Measurements from ENCODE around the gene SLC22A7.

The SLC22A7 gene

DNA sequence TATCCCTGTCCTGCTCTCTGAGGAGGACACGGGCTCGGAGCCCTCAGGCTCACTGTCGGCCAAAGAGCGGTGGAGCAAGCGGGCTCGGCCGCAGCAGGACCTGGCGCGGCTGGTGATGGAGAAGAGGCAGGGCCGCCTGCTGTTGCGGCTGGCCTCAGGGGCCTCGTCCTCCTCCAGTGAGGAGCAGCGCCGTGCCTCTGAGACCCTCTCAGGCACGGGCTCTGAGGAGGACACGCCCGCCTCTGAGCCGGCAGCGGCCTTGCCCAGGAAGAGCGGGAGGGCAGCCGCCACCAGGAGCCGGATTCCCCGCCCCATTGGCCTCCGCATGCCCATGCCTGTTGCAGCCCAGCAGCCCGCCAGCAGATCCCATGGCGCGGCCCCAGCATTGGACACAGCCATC is 14.2 kb upstream of the SLC22A7 start:
- no peak for DNase-seq (ENCODE audit: low spot score)

DNA sequence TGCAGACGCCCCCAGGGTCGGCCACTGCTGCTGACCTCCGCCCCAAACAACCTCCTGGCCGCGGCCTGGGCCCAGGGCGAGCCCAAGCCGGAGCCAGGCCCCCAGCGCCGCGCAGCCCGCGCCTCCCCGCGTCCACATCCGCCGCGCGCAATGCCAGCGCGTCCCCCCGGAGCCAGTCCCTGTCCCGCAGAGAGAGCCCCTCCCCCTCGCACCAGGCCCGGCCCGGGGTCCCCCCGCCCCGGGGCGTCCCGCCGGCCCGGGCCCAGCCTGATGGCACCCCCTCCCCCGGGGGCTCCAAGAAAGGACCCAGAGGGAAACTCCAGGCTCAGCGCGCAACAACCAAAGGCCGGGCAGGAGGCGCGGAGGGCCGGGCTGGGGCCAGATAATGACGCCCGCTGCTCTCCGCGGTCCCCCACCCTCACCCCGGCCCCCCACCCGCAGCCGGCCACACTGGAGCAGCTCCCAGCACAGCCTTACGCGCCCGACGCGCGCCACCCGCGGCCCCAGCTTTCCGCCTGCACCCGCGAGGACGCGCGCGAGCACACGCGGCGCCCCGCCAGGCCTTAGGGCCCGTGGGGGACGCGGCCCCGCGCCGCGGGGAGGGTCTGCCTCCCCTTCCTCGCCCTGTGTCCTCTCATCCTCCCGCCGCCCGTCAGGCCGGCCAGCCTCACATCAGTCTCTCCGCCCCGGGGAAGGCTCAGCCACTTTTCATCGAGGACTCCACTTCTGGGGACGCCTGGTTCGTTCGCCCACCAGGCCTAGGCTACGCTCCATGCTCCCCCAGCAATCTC is 12.9 kb upstream of the SLC22A7 start:
- no peak for DNase-seq (ENCODE audit: low spot score)

DNA sequence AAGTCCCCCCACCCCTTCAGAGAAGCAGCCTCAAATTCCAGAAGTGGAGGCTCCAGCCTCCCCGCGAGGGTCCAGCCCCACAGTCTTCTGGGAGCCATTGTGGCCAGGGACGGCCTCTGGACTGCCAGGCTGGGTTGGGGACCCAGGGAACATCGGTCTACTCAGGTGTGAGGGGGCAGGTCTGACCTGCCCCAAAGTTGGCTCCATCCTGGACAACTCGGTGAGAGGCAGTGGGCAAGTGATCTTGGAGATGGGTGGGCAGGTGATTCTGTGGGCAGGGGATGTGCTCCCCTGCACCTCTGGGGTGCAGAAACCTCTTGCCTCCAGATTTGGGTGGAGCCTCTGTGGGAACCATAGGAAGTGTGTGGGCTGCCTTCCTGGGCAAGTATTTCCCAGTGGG is 12.2 kb upstream of the SLC22A7 start:
- no peak for DNase-seq (ENCODE audit: low spot score)

DNA sequence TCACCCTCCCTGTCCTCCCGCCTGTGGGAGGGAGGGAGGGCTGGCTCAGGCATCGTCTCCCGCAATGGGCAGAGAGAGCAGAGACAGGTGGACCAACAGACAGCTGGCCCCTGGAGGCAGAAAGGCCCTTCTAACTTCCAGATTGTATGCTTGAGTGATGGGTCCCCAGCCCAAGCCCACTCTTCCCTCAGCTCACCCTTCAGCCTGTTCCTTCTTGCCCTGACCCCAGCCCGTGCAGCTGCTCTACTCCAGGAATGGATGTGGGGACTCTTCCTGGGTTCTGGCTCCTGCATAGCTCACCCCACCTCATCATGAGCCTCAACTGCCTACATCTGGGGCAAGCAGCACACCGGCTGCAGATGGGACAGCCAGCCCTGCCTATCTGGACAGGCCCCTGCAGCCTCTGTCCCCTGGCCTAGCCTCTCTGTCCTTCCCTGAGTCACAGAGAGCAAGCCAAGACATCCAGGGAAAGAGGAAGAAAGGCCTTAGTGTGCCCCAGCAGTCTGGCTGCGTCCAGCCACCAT is 11.5 kb upstream of the SLC22A7 start:
- DNase-seq (ENCODE audit: low spot score): no peak

DNA sequence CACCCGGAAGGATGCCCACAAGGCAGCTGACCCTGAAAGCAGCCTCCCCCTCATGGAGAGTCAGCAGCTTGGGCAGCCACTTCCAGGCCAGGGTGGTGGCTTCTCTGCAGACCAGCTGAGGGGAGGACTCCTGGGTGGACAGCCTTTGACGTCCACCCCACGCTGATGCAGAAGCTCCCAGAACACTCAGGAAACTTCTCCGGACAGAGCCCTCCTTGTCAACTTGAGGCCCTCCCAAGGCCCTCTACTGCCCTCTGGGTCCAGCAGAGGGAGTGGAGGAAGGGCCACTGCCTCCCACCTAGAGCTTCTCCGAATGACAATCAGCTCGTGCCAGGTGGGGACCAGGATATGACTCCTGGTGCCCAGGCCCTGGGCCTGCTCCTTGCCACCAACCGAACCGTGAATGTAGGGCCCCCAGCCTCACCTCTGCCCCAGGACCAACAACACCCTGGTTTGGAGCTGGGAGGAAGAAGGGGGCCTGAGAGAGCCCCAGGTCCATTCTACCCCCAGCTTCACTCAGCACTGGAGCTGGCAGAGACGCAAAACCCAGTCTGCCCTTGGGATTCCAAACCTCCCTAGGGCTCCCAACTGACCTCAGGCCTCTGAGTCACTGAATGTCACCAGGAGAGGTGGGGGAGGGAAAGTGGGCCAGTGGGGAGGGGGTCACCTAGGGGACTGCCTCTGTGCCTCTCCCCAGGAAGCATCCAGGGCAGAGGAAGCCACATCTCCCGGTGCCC is 10.9 kb upstream of the SLC22A7 start:
- DNase-seq (ENCODE audit: low spot score): no peak

DNA sequence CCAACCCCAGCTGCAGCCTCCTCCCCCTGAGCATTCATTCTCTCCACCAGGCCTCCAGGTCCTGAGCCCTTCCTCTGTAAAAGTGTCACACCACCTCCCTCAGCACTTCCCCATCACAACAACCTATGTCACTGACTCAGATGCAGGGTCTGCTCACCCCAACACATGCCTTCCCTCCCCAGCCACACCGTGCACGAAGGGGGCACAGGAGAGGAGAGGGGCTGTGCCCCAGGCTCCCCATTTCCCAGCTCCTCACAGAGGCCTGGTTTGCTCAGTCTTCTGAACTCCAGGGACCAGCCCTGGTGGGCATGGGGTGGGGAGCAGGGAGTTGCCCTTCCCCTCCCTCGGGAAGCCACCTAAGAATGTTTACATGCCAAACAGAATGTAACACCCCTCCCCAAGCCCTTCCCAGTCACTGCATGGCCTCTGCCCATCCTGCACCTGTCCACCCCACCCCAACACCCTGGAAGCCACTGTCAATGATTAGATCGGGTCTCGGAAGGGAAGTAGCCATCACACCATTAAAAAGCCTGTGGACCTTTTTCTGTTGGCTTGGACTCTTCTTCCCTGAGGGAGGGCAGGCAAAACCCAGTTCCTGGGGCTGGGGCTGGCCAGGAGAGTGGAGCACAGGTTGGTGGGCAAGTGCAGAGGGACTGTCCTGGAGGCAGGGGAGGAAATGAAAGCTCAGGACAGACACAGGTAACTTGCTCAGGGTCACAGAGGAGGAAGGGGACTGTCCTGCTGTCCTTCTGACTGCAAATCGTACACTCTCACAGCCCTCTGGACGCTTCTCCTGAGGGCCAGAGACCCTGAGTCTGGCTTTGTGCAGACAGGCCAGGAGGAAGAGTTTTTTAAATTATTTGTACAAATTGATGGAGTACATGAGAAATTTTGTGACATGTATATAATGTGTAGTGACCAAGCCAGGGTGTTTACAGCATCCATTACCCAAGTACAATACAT is 10.1 kb upstream of the SLC22A7 start:
- no peak for DNase-seq (ENCODE audit: low spot score)

DNA sequence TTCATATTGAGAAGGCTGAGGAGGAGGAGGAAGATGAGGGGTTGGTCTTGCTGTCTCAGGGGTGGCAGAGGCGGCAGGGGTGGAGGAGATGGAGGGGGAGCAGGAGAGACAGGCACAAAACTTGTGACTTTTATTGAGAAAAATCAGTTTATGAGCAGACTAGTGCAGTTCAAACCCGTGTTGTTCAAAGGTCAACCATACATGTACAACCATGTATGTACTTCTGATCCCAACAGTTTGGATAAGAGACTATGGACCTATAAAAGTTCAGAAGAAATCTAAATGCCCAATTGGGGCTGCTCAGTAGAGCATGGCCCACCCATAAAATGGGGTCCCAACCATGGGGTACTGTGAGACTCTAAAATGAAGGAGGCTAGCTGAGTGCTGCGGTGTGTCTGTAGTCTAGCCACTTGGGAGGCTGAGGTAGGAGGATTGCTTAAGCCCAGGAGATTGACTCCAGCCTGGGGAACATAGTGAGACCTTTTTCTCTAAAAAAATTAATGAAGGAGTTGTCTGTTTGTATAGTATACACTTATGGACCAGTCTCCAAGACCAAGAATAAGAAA is 7.6 kb upstream of the SLC22A7 start:
- no peak for DNase-seq (ENCODE audit: low spot score)

DNA sequence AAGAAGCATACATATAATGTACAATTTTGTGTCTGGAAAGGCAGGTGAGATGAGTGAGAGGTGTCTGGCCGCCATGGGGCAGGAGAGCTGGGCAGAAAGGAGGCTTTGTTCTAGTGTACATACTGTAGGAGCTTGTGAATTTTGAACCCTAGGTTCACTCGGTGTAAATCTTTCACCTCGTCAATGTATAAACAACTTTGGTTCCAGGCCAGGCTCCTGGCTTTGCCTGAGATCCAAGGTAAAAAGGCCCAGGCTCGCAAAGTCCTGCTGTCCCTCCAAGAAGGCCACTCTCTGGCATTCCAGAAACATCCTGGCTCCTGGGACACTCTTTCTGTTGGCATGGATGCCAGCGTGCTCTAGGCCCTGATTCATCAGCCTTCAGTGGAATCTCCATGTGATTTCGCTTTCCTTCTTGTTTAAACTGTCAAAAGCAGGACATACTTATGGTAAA is 7.1 kb upstream of the SLC22A7 start:
- DNase-seq (ENCODE audit: low spot score): no peak

DNA sequence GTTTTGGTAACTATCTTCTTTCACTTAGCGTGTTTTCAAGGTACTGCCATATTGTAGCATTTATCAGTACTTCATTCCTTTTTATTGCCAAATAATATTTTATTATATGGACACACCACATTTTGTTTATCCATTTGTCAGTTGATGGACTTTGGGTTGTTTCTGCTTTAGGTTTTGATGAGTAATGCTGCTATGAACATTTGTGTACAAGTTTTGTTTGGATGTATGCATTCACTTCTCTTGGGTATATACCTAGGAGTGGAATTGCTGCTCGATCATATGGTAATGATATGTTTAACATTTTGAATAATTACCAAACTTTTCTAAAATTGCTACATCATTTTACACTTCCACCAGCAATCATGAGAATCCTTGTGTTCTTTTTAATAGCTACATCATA is 6.4 kb upstream of the SLC22A7 start:
- DNase-seq (ENCODE audit: low spot score): no peak

DNA sequence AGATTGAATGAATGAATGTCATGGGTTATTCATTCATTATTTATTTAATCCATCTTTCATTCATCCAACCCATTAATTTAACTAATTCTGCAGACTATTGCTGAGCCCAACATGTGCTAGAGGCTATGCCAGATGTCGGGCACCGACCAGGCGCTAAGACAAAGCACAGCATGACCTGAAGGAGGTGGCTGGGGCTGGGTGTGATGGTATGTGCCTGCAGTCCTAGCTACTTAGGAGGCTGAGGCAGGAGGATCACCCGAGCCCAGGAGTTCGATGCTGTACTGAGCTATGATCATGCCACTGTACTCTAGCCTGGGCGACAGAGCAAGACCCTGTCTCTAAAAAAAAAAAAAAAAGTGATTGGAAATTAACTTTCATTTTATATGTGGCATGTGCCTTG is 5.7 kb upstream of the SLC22A7 start:
- DNase-seq (ENCODE audit: low spot score): no peak

DNA sequence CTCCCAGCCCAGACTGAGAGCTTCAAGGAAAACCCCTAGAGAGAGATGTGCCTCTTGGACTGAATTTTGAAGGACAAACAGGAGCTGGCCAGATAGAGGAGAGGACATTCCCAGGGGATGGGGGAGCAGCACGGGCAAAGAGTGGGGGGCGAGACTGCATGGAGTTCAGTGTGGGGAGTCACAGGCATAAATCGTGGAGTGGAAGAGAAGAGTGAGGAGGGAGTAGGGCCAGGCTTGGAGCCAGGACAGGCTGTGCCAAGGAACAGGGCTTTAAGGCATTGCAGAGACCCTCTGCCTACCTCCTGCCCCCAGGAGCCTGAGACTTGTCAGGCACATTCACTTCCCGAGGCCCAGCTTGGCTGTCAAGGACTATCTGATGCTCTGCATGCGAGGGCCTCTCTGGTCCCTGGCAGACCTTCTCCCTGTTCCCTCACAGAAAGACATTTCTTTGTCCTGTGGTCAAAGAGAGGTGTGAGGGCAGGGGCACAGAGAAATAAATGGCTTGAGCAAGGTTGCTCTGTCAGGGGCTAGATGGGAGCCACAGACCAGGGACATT is 5.2 kb upstream of the SLC22A7 start:
- DNase-seq (ENCODE audit: low spot score): no peak

DNA sequence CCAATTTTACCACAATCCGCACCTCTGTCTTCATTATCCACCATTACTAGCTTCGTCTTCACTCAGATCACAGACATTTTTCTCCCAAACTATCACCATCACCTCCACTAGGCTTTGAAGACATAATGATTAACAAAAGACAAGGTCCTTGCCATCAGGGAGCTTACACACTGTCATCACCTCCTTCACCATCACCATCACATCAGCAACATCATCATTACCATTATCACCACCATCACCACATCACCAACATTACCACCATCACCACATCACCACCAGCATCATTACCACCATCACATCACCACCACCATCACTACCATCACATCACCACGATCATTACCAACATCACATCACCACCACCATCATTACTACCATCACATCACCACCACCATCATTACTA is 4.4 kb upstream of the SLC22A7 start:
- no peak for DNase-seq (ENCODE audit: low spot score)

DNA sequence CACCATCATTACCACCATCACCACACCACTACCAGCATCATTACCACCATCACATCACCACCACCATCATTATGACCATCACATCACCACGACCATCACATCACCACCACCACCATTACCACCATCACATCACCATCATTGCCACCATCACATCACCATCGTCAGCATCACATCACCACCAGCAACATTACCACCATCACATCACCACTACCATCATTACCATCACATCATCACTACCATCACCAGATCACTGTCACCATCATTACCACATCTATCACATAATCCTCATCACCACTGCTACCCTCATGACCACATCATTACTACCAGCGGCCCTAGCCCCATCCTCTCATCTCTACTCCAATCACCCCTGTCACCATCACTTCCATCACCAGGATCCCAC is 3.5 kb upstream of the SLC22A7 start:
- DNase-seq (ENCODE audit: low spot score): no peak

DNA sequence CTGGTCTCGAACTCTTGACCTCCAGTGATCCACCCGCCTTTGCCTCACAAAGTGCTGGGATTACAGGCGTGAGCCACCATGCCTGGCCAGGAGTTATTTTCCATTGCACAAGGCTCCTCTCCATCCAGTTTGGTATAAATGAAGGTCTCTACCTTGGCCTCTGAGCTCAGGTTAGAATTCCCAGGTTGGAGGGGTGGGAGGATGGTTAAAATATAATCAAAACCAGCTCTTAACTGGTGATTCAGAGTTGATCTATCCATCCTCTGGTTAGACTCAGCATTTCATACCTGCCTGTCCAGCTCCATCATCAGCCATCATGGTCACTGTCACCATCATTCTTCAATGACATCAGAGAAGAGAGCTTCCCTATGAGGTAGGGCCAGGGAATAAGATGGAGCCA is 2.6 kb upstream of the SLC22A7 start:
- DNase-seq (ENCODE audit: low spot score): no peak

DNA sequence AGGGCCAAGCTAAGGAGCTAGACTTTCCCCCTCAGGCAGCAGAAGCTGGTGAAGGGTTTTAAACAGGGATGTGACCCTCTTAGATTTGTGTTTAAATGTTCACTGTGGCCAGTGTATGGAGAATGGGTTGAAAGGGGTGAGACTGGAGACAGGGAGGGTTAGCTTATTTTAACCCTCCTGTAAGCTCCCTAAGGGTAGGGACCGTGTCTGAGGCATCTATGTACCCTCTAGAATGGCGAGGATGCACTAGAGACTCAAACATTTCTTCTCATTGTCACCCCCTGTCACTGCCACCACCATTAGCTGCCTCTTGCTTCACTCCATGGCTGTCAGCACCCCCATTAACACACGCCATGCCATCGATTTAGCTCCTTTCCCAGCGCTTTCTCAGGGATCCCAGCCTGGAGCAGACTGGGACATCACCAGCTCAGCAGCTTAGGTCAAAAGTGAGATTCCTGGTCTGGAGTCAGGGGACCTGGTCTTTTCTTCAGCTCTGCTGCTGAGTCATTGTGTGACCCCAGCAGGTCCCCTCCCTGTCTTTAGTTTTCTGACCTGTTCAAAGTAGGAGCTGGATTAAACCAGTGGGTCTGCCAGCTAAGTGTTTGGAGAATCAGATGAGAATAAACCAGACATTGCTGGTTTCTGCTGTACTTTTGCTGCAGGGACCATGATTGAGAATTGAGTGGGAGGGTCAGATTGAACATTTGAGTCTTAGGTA is 1.1 kb upstream of the SLC22A7 start:
- no peak for DNase-seq (ENCODE audit: low spot score)

DNA sequence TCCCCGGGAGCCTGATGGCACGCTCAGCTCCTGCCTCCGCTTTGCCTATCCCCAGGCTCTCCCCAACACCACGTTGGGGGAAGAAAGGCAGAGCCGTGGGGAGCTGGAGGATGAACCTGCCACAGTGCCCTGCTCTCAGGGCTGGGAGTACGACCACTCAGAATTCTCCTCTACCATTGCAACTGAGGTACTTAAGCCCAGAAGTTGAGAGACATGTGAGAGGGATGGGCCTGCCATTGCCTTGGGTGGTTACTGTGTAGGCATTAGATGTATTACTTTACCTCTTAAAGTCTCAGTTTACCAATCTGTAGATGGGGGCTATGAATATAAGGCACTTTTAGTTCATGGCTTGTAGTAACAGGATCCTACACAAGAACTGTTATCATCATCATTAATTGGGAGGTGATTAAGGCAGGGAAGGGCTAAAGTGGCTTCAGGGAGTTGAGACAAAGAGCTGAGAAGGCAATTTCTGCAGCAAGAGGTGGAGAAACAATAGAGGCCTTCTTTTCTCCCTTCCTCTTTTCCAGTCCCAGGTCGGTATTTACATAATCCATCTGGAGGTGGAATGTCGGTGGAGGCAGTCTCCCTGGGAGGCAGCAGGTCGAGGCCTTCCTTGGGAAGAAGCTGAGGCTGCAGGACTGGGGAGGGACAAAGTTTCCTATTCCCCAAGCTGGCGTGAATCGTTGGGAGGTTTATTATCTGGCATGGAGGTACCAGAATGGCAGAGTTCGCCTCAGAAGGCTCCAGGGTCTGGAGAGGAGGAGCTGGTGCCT is 691 bp downstream of the SLC22A7 start:
- DNase-seq (ENCODE audit: low spot score): no peak

DNA sequence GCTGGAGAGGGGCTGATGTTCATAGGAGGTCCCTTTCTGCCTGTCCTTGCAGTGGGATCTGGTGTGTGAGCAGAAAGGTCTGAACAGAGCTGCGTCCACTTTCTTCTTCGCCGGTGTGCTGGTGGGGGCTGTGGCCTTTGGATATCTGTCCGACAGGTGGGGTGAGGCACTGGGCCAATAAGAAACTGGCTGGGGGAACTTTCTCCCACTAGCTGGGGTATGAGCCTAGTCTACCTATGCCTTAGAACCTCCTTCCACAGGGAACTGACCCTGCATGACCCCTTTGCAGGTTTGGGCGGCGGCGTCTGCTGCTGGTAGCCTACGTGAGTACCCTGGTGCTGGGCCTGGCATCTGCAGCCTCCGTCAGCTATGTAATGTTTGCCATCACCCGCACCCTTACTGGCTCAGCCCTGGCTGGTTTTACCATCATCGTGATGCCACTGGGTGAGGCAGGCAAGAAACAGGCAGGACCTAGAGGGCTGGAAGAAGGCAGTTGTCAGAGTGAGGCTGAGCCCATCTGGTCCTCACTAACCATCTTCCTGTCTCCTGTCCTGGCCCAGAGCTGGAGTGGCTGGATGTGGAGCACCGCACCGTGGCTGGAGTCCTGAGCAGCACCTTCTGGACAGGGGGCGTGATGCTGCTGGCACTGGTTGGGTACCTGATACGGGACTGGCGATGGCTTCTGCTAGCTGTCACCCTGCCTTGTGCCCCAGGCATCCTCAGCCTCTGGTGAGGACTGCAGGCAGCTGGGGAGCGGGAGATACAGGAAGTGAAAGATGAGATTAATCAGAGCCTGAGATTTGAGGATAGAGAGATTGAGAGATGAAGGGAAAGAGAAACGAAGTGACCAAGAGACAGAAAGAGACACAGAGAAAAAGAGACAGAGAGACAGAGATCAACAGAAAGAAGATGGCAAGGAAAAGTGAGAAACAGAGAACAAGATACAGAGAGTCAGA is 1.6 kb downstream of the SLC22A7 start:
- no peak for DNase-seq (ENCODE audit: low spot score)

DNA sequence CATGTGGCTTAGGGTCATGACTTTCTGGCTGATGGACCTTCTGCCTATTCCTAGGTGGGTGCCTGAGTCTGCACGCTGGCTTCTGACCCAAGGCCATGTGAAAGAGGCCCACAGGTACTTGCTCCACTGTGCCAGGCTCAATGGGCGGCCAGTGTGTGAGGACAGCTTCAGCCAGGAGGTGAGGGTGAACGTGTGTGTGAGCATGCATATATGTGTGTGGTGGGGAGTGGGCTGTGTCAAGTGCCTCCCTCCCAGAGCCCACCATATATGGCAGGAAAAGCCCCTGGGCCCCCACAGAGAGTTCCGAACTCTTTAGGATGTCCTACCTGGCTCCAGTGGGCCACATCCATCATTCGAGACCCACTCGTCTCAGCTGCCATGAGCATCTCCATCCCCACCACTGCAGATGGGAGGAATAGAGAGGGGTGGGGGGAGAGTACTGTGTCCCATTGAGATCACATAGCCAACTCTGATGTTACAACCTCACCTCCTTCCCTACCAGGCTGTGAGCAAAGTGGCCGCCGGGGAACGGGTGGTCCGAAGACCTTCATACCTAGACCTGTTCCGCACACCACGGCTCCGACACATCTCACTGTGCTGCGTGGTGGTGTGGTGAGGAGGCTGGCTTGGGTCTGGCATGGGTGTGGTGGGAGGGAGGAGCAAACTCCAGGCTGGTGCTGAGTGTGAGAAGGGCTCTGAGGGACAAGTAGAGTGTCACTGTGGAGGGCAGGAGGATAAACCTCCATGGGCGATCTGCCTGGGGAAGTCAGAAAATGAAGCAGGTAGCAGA is 3.2 kb downstream of the SLC22A7 start:
- no peak for DNase-seq (ENCODE audit: low spot score)
